ENCODE data around the gene NIPSNAP3A. TPM values are rescaled to one million over a fixed set of nuclear protein-coding genes. Genes with fewer than 3 reads are reported as not detected.

Gene NIPSNAP3A
- total RNA-seq, 1 donor from 2014 or later, result 25.1 TPM

- Mint-ChIP-seq H3K4me1 (ENCODE audit: unreplicated experiment) (peaks cover 7% of the 10 kb centered on the region), H3K27ac (ENCODE audit: unreplicated experiment) (no peak overlapping the region), H3K36me3 (ENCODE audit: low read depth, unreplicated experiment) (no peaks in the 10 kb centered on the region), H3K27me3 (ENCODE audit: unreplicated experiment) (peaks cover under 1% of the 10 kb centered on the region), H3K9me3 (ENCODE audit: unreplicated experiment) (no peaks in the 10 kb centered on the region), H3K4me3 (ENCODE audit: unreplicated experiment) (no peak overlapping the region)
- TF ChIP-seq CTCF (IDR thresholded peaks at IDR 0.05; ENCODE audit: unreplicated experiment), result no peak
- DNase-seq (ENCODE audit: low spot score), result no peak
Measured at GRCh38 chr9:104772714-104773510, 25.4 kb downstream of the NIPSNAP3A start.

- TF ChIP-seq CTCF (IDR thresholded peaks at IDR 0.05; ENCODE audit: unreplicated experiment), result no peak
- DNase-seq (ENCODE audit: low spot score), result no peak
- H3K9me3 Mint-ChIP-seq (ENCODE audit: unreplicated experiment), result no peaks in the 10 kb centered on the region
- peaks cover 11% of the 10 kb centered on the region for H3K4me1 Mint-ChIP-seq (ENCODE audit: unreplicated experiment)
- peaks cover 5% of the 10 kb centered on the region for H3K27me3 Mint-ChIP-seq (ENCODE audit: unreplicated experiment)
- H3K36me3 Mint-ChIP-seq (ENCODE audit: low read depth, unreplicated experiment), result peaks cover 4% of the 10 kb centered on the region
- no peak overlapping the region for H3K27ac Mint-ChIP-seq (ENCODE audit: unreplicated experiment)
- H3K4me3 Mint-ChIP-seq (ENCODE audit: unreplicated experiment), result no peak overlapping the region
Measured at GRCh38 chr9:104774132-104774531, 26.6 kb downstream of the NIPSNAP3A start.

- H3K27me3 Mint-ChIP-seq (ENCODE audit: unreplicated experiment), result peaks cover 5% of the 10 kb centered on the region
- DNase-seq (ENCODE audit: low spot score), result no peak
- H3K9me3 Mint-ChIP-seq (ENCODE audit: unreplicated experiment), result no peaks in the 10 kb centered on the region
- H3K27ac Mint-ChIP-seq (ENCODE audit: unreplicated experiment), result no peak overlapping the region
- no peak for TF ChIP-seq CTCF (IDR thresholded peaks at IDR 0.05; ENCODE audit: unreplicated experiment)
- H3K36me3 Mint-ChIP-seq (ENCODE audit: low read depth, unreplicated experiment), result peaks cover 5% of the 10 kb centered on the region
- H3K4me1 Mint-ChIP-seq (ENCODE audit: unreplicated experiment), result peaks cover 6% of the 10 kb centered on the region
- no peak overlapping the region for H3K4me3 Mint-ChIP-seq (ENCODE audit: unreplicated experiment)
Measured at GRCh38 chr9:104774831-104775573, 27.5 kb downstream of the NIPSNAP3A start.

- Mint-ChIP-seq H3K9me3 (ENCODE audit: unreplicated experiment) (no peaks in the 10 kb centered on the region), H3K4me1 (ENCODE audit: unreplicated experiment) (peaks cover 4% of the 10 kb centered on the region), H3K4me3 (ENCODE audit: unreplicated experiment) (no peak overlapping the region), H3K27me3 (ENCODE audit: unreplicated experiment) (peaks cover 5% of the 10 kb centered on the region), H3K36me3 (ENCODE audit: low read depth, unreplicated experiment) (peaks cover 7% of the 10 kb centered on the region), H3K27ac (ENCODE audit: unreplicated experiment) (no peak overlapping the region)
- TF ChIP-seq CTCF (IDR thresholded peaks at IDR 0.05; ENCODE audit: unreplicated experiment), result no peak
- no peak for DNase-seq (ENCODE audit: low spot score)
Measured at GRCh38 chr9:104775574-104775936, 28.1 kb downstream of the NIPSNAP3A start.

GRCh38 chr9:104775976-104776375, 28.5 kb downstream of the NIPSNAP3A start:
- Mint-ChIP-seq H3K27ac (ENCODE audit: unreplicated experiment) (no peak overlapping the region), H3K4me1 (ENCODE audit: unreplicated experiment) (peaks cover 4% of the 10 kb centered on the region), H3K27me3 (ENCODE audit: unreplicated experiment) (peaks cover 5% of the 10 kb centered on the region), H3K4me3 (ENCODE audit: unreplicated experiment) (no peak overlapping the region), H3K9me3 (ENCODE audit: unreplicated experiment) (no peaks in the 10 kb centered on the region), H3K36me3 (ENCODE audit: low read depth, unreplicated experiment) (peaks cover 7% of the 10 kb centered on the region)
- TF ChIP-seq CTCF (IDR thresholded peaks at IDR 0.05; ENCODE audit: unreplicated experiment), result no peak
- no peak for DNase-seq (ENCODE audit: low spot score)

Measured in endothelial cell (in vitro differentiated cells).